ENCODE measurements around the gene KCTD16. TPM values are rescaled to one million over a fixed set of nuclear protein-coding genes. Genes with fewer than 3 reads are reported as not detected.

The KCTD16 gene
- total RNA-seq, 6 donors from 2014 or later: under 0.01 to 1.7 (median 0.27) TPM

- DNase-seq: no peak
- TF ChIP-seq CTCF (IDR thresholded peaks at IDR 0.05) (no peak), POLR2AphosphoS5 (IDR thresholded peaks at IDR 0.05) (no peak), POLR2A (IDR thresholded peaks at IDR 0.05) (no peak), EP300 (IDR thresholded peaks at IDR 0.05) (no peak)
- Histone ChIP-seq H3K4me3 (no peak overlapping the region), H3K27me3 (no peaks in the 10 kb centered on the region), H3K36me3 (no peaks in the 10 kb centered on the region), H3K27ac (no peak overlapping the region), H3K4me1 (peaks cover 0 to 4% (median 0%) of the 10 kb centered on the region in 4 donors), H3K9me3 (no peaks in the 10 kb centered on the region)
- ATAC-seq (ENCODE audit: low FRiP score in 2 of 2): no peak
- 56 to 68% methylated on average over 2 of the region's 2 CpGs for WGBS, 2 donors
Observed at GRCh38 chr5:144451187-144451973, 280.7 kb downstream of the KCTD16 start.

- Histone ChIP-seq H3K36me3 (no peaks in the 10 kb centered on the region), H3K27ac (no peak overlapping the region), H3K4me1 (peaks cover 0 to 4% (median 0%) of the 10 kb centered on the region in 4 donors), H3K27me3 (no peaks in the 10 kb centered on the region), H3K9me3 (no peaks in the 10 kb centered on the region), H3K4me3 (no peak overlapping the region)
- ATAC-seq (ENCODE audit: low FRiP score in 2 of 2): no peak
- WGBS, 2 donors: 53 to 63% methylated on average over 4 of the region's 4 CpGs
- TF ChIP-seq POLR2AphosphoS5 (IDR thresholded peaks at IDR 0.05) (no peak), EP300 (IDR thresholded peaks at IDR 0.05) (no peak), CTCF (IDR thresholded peaks at IDR 0.05) (no peak), POLR2A (IDR thresholded peaks at IDR 0.05) (no peak)
- DNase-seq: no peak
Observed at GRCh38 chr5:144453753-144454152, 283.1 kb downstream of the KCTD16 start.

GRCh38 chr5:144457160-144457559 is 286.5 kb downstream of the KCTD16 start:
- H3K4me1 ChIP-seq: no peaks in the 10 kb centered on the region
- no peak overlapping the region for H3K27ac ChIP-seq
- no peak overlapping the region for H3K4me3 ChIP-seq
- H3K27me3 ChIP-seq: no peaks in the 10 kb centered on the region
- WGBS, 2 donors: 53 to 65% methylated on average over 3 of the region's 3 CpGs
- H3K9me3 ChIP-seq: no peaks in the 10 kb centered on the region
- TF ChIP-seq EP300 (IDR thresholded peaks at IDR 0.05) (no peak), POLR2AphosphoS5 (IDR thresholded peaks at IDR 0.05) (no peak), CTCF (IDR thresholded peaks at IDR 0.05) (no peak), POLR2A (IDR thresholded peaks at IDR 0.05) (no peak)
- ATAC-seq (ENCODE audit: low FRiP score in 2 of 2): no peak
- H3K36me3 ChIP-seq: no peaks in the 10 kb centered on the region
- no peak for DNase-seq

- WGBS, 2 donors: 86 to 93% methylated on average over 4 of the region's 4 CpGs
- TF ChIP-seq CTCF (IDR thresholded peaks at IDR 0.05) (no peak), POLR2AphosphoS5 (IDR thresholded peaks at IDR 0.05) (no peak)
Observed at GRCh38 chr5:144458216-144458615, 287.5 kb downstream of the KCTD16 start.

GRCh38 chr5:144460600-144460999 is 289.9 kb downstream of the KCTD16 start:
- H3K36me3 ChIP-seq: no peaks in the 10 kb centered on the region
- H3K4me3 ChIP-seq: no peak overlapping the region
- no peaks in the 10 kb centered on the region for H3K27me3 ChIP-seq
- WGBS, 2 donors: 29 to 71% methylated on average over 1 of the region's 1 CpG
- ATAC-seq (ENCODE audit: low FRiP score in 2 of 2) (no peak), DNase-seq (no peak)
- no peak overlapping the region for H3K27ac ChIP-seq
- no peaks in the 10 kb centered on the region for H3K9me3 ChIP-seq
- no peaks in the 10 kb centered on the region for H3K4me1 ChIP-seq
- no peak for TF ChIP-seq EP300 (IDR thresholded peaks at IDR 0.05)
- no peak for TF ChIP-seq POLR2AphosphoS5 (IDR thresholded peaks at IDR 0.05)
- no peak for TF ChIP-seq CTCF (IDR thresholded peaks at IDR 0.05)
- TF ChIP-seq POLR2A (IDR thresholded peaks at IDR 0.05): no peak

More at GRCh38 chr5:144458216-144458615, 287.5 kb downstream of the KCTD16 start:
- H3K9me3 ChIP-seq: no peaks in the 10 kb centered on the region
- no peaks in the 10 kb centered on the region for H3K36me3 ChIP-seq
- no peak for ATAC-seq (ENCODE audit: low FRiP score in 2 of 2)
- no peaks in the 10 kb centered on the region for H3K27me3 ChIP-seq
- no peaks in the 10 kb centered on the region for H3K4me1 ChIP-seq
- H3K27ac ChIP-seq: no peak overlapping the region
- no peak for DNase-seq
- no peak overlapping the region for H3K4me3 ChIP-seq

Data from upper lobe of left lung (tissue), 6 donors.